ENCODE data around the gene ENTPD1. TPM values are rescaled to one million over a fixed set of nuclear protein-coding genes. Genes with fewer than 3 reads are reported as not detected.
"Not testable (repeated sequence)": the region's sequence is repeated elsewhere in the genome, so short reads cannot be mapped to it uniquely, and the experiment has no call there.

ENTPD1 gene
- total and polyA plus RNA-seq, 3 experiments from 2014 or later: 3.3 to 7.1 (median 6.7) TPM

DNA sequence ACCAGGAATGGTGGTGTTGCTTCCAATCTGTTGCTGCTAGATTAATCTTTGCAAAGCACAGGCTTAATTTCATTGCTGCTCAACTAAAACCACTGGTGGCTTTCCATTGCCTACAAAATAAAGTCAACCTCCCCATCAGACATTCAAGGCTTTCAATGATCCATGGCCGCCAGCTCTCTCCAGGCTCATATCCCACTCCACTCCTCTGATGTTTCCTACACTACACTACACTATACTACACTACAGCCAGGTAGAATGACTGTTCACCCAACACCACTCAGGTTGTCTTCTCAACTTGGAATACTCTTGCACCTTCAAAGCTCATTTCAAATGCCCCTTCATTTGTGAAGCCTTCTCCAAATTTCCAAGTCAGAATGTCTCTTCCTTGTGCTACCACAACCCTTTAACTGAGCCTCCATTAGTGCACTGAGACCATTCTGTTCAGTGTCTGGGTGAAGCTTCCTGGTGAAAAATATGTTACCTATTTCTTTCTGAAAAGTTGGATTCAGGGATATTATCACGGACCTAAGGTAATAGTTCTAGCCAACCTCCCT, 116.3 kb downstream of the ENTPD1 start:
- CTCF ChIA-PET: interaction anchor here (3.8 kb wide), 1 partner anchor 178 kb away, joined by 16 read pairs; the partner anchor contains the start of gene TCTN3
- peaks cover 28 to 43% (median 33%) of the 10 kb centered on the region in 3 donors for H3K36me3 Mint-ChIP-seq
- Histone ChIP-seq H3K36me3 (ENCODE audit: insufficient read depth, low read length) (no peaks in the 10 kb centered on the region), H3K4me1 (ENCODE audit: insufficient read depth, low read length) (no peaks in the 10 kb centered on the region), H3K27ac (ENCODE audit: low read depth, low read length) (no peak overlapping the region), H3K9me3 (ENCODE audit: low read length) (no peaks in the 10 kb centered on the region), H3K4me3 (ENCODE audit: low read length) (no peak overlapping the region), H3K27me3 (ENCODE audit: insufficient read depth, low read length, poor library complexity, severe bottlenecking) (no peaks in the 10 kb centered on the region)
- no peak overlapping the region for H3K4me3 Mint-ChIP-seq
- H3K27ac Mint-ChIP-seq: peak overlapping the region in 1 of 8 donors; percentile 38
- no peaks in the 10 kb centered on the region for H3K9me3 Mint-ChIP-seq
- POLR2A ChIA-PET: no interaction called here
- H3K4me1 Mint-ChIP-seq: peaks cover 0 to 3% (median 0%) of the 10 kb centered on the region in 3 donors
- no peaks in the 10 kb centered on the region for H3K27me3 Mint-ChIP-seq
- DNase-seq: no peak

DNA sequence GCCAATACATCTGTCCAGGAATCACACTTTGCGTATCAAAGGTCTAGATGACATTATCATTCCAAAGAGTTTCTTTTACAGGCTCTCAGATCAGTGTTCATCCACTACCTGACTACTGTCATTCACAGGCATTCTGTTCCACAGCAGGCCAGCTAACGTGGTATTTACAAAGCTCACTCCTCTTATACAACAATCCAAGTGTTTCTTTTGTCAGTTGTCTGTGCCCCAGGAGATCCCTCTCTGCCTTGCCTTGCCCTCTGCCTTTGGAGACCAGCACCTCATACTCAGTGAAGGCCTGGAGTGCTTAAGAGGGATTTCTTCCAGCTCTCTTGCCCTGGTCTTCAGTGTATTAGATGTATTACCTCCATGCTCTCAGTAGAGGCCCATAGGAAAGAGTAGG, 117.2 kb downstream of the ENTPD1 start:
- CTCF ChIA-PET: interaction anchor here (1.9 to 3.8 kb wide), 2 partner anchors 8 to 179 kb away, joined by 5 to 16 read pairs; partner anchors contain the start of gene TCTN3
- Histone ChIP-seq H3K36me3 (ENCODE audit: insufficient read depth, low read length) (no peaks in the 10 kb centered on the region), H3K4me3 (ENCODE audit: low read length) (no peak overlapping the region), H3K4me1 (ENCODE audit: insufficient read depth, low read length) (no peaks in the 10 kb centered on the region), H3K27me3 (ENCODE audit: insufficient read depth, low read length, poor library complexity, severe bottlenecking) (no peaks in the 10 kb centered on the region), H3K9me3 (ENCODE audit: low read length) (no peaks in the 10 kb centered on the region), H3K27ac (ENCODE audit: low read depth, low read length) (no peak overlapping the region)
- Mint-ChIP-seq H3K4me3 (no peak overlapping the region), H3K36me3 (peaks cover 28 to 43% (median 36%) of the 10 kb centered on the region in 3 donors), H3K4me1 (no peaks in the 10 kb centered on the region), H3K27me3 (no peaks in the 10 kb centered on the region), H3K27ac (peak overlapping the region in 1 of 8 donors; percentile 33), H3K9me3 (no peaks in the 10 kb centered on the region)
- no peak for DNase-seq
- POLR2A ChIA-PET: no interaction called here

- peaks cover 28 to 43% (median 36%) of the 10 kb centered on the region in 3 donors for H3K36me3 Mint-ChIP-seq
- Histone ChIP-seq H3K27me3 (ENCODE audit: insufficient read depth, low read length, poor library complexity, severe bottlenecking) (no peaks in the 10 kb centered on the region), H3K4me1 (ENCODE audit: insufficient read depth, low read length) (no peaks in the 10 kb centered on the region), H3K9me3 (ENCODE audit: low read length) (no peaks in the 10 kb centered on the region), H3K27ac (ENCODE audit: low read depth, low read length) (no peak overlapping the region), H3K36me3 (ENCODE audit: insufficient read depth, low read length) (no peaks in the 10 kb centered on the region), H3K4me3 (ENCODE audit: low read length) (no peak overlapping the region)
- ChIA-PET POLR2A (no interaction called here), CTCF (interaction anchor here (1.9 to 3.8 kb wide), 2 partner anchors 9 to 180 kb away, joined by 5 to 16 read pairs; partner anchors contain the start of gene TCTN3)
- DNase-seq: no peak
- no peak overlapping the region for H3K4me3 Mint-ChIP-seq
- H3K4me1 Mint-ChIP-seq: no peaks in the 10 kb centered on the region
- H3K27ac Mint-ChIP-seq: peak overlapping the region in 1 of 8 donors; percentile 40
- no peaks in the 10 kb centered on the region for H3K9me3 Mint-ChIP-seq
- no peaks in the 10 kb centered on the region for H3K27me3 Mint-ChIP-seq
Observed at GRCh38 chr10:95873651-95874050, 117.7 kb downstream of the ENTPD1 start.

- H3K4me1 Mint-ChIP-seq, H3K27ac Mint-ChIP-seq, POLR2A ChIA-PET: not testable (repeated sequence)
Observed at GRCh38 chr10:95874783-95875182, 118.8 kb downstream of the ENTPD1 start.

GRCh38 chr10:95876756-95877155, 120.8 kb downstream of the ENTPD1 start:
- CTCF ChIA-PET: interaction anchor here (1.7 kb wide), 1 partner anchor 183 kb away, joined by 4 read pairs; the partner anchor contains the start of gene TCTN3

More at GRCh38 chr10:95874783-95875182, 118.8 kb downstream of the ENTPD1 start:
- CTCF ChIA-PET: interaction anchor here (1.9 to 3.8 kb wide), 2 partner anchors 10 to 181 kb away, joined by 5 to 16 read pairs; partner anchors contain the start of gene TCTN3
- not testable (repeated sequence) for H3K4me3 ChIP-seq (ENCODE audit: low read length); H3K27me3 ChIP-seq (ENCODE audit: insufficient read depth, low read length, poor library complexity, severe bottlenecking); H3K36me3 ChIP-seq (ENCODE audit: insufficient read depth, low read length); H3K27me3 Mint-ChIP-seq; H3K9me3 Mint-ChIP-seq; DNase-seq; H3K27ac ChIP-seq (ENCODE audit: low read depth, low read length); H3K4me1 ChIP-seq (ENCODE audit: insufficient read depth, low read length); H3K9me3 ChIP-seq (ENCODE audit: low read length); H3K4me3 Mint-ChIP-seq
- H3K36me3 Mint-ChIP-seq: peaks cover 28 to 44% (median 37%) of the 10 kb centered on the region in 3 donors

DNA sequence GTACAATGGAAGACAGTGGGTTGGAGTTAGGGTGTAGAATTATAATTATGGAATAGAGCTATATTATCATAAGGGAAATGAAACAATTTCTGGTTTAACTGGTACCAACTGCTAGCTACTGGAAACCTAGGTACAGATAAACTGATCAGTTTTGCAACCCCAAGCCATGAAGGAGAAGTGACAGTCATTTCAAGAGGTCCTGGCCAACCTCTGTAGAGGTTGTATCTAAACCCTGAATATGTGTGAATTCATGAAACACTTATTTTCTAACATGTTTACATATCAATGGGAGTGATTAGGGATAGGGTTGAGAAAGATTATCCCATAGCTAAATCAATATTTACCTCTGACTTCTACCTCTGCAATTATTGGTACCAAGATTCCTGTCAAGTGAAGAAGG, 121.9 kb downstream of the ENTPD1 start:
- CTCF ChIA-PET: interaction anchor here (1.7 kb wide), 1 partner anchor 184 kb away, joined by 4 read pairs; the partner anchor contains the start of gene TCTN3
- H3K36me3 Mint-ChIP-seq: peaks cover 28 to 37% (median 32%) of the 10 kb centered on the region in 3 donors
- no peak overlapping the region for H3K27ac ChIP-seq (ENCODE audit: low read depth, low read length)
- no peak overlapping the region for H3K27ac Mint-ChIP-seq
- no peaks in the 10 kb centered on the region for H3K27me3 Mint-ChIP-seq
- no peaks in the 10 kb centered on the region for H3K36me3 ChIP-seq (ENCODE audit: insufficient read depth, low read length)
- no peak overlapping the region for H3K4me3 ChIP-seq (ENCODE audit: low read length)
- DNase-seq: no peak
- H3K9me3 ChIP-seq (ENCODE audit: low read length): no peaks in the 10 kb centered on the region
- H3K4me1 ChIP-seq (ENCODE audit: insufficient read depth, low read length): no peaks in the 10 kb centered on the region
- POLR2A ChIA-PET: no interaction called here
- H3K9me3 Mint-ChIP-seq: no peaks in the 10 kb centered on the region
- no peak overlapping the region for H3K4me3 Mint-ChIP-seq
- no peaks in the 10 kb centered on the region for H3K4me1 Mint-ChIP-seq
- H3K27me3 ChIP-seq (ENCODE audit: insufficient read depth, low read length, poor library complexity, severe bottlenecking): no peaks in the 10 kb centered on the region

More at GRCh38 chr10:95876756-95877155, 120.8 kb downstream of the ENTPD1 start:
- POLR2A ChIA-PET: no interaction called here
- H3K36me3 ChIP-seq (ENCODE audit: insufficient read depth, low read length): no peaks in the 10 kb centered on the region
- peaks cover 32 to 39% (median 33%) of the 10 kb centered on the region in 3 donors for H3K36me3 Mint-ChIP-seq
- H3K27ac ChIP-seq (ENCODE audit: low read depth, low read length): no peak overlapping the region
- no peaks in the 10 kb centered on the region for H3K4me1 Mint-ChIP-seq
- no peak for DNase-seq
- H3K27ac Mint-ChIP-seq: no peak overlapping the region
- H3K4me3 Mint-ChIP-seq: no peak overlapping the region
- H3K27me3 ChIP-seq (ENCODE audit: insufficient read depth, low read length, poor library complexity, severe bottlenecking): no peaks in the 10 kb centered on the region
- H3K4me1 ChIP-seq (ENCODE audit: insufficient read depth, low read length): no peaks in the 10 kb centered on the region
- H3K9me3 Mint-ChIP-seq: no peaks in the 10 kb centered on the region
- no peaks in the 10 kb centered on the region for H3K27me3 Mint-ChIP-seq
- no peak overlapping the region for H3K4me3 ChIP-seq (ENCODE audit: low read length)
- no peaks in the 10 kb centered on the region for H3K9me3 ChIP-seq (ENCODE audit: low read length)

GRCh38 chr10:95880704-95881103, 124.7 kb downstream of the ENTPD1 start:
- Mint-ChIP-seq H3K9me3 (no peaks in the 10 kb centered on the region), H3K4me3 (no peak overlapping the region), H3K27me3 (no peaks in the 10 kb centered on the region), H3K36me3 (peaks cover 9 to 16% (median 10%) of the 10 kb centered on the region in 3 donors), H3K27ac (peak overlapping the region in 1 of 8 donors; percentile 15), H3K4me1 (no peaks in the 10 kb centered on the region)
- H3K9me3 ChIP-seq (ENCODE audit: low read length): no peaks in the 10 kb centered on the region
- DNase-seq: no peak
- ChIA-PET CTCF (no interaction called here), POLR2A (no interaction called here)
- no peak overlapping the region for H3K27ac ChIP-seq (ENCODE audit: low read depth, low read length)
- no peaks in the 10 kb centered on the region for H3K27me3 ChIP-seq (ENCODE audit: insufficient read depth, low read length, poor library complexity, severe bottlenecking)
- H3K4me3 ChIP-seq (ENCODE audit: low read length): no peak overlapping the region
- H3K4me1 ChIP-seq (ENCODE audit: insufficient read depth, low read length): no peaks in the 10 kb centered on the region
- no peaks in the 10 kb centered on the region for H3K36me3 ChIP-seq (ENCODE audit: insufficient read depth, low read length)

- CTCF ChIA-PET: no interaction called here
- POLR2A ChIA-PET: no interaction called here
Observed at GRCh38 chr10:95881316-95881715, 125.4 kb downstream of the ENTPD1 start.

More at GRCh38 chr10:95881316-95881715, 125.4 kb downstream of the ENTPD1 start:
- Histone ChIP-seq H3K4me1 (ENCODE audit: insufficient read depth, low read length) (no peaks in the 10 kb centered on the region), H3K27me3 (ENCODE audit: insufficient read depth, low read length, poor library complexity, severe bottlenecking) (no peaks in the 10 kb centered on the region), H3K27ac (ENCODE audit: low read depth, low read length) (no peak overlapping the region), H3K36me3 (ENCODE audit: insufficient read depth, low read length) (no peaks in the 10 kb centered on the region), H3K9me3 (ENCODE audit: low read length) (no peaks in the 10 kb centered on the region), H3K4me3 (ENCODE audit: low read length) (no peak overlapping the region)
- no peak for DNase-seq
- no peaks in the 10 kb centered on the region for H3K9me3 Mint-ChIP-seq
- no peaks in the 10 kb centered on the region for H3K4me1 Mint-ChIP-seq
- H3K4me3 Mint-ChIP-seq: no peak overlapping the region
- no peak overlapping the region for H3K27ac Mint-ChIP-seq
- peaks cover 6 to 15% (median 10%) of the 10 kb centered on the region in 3 donors for H3K36me3 Mint-ChIP-seq
- H3K27me3 Mint-ChIP-seq: no peaks in the 10 kb centered on the region

Data from CD8-positive, alpha-beta memory T cell (primary cell).